Mucosa of rectum (tissue), 2 donors: ENCODE data around the gene MLPH.

Experiments used
- H3K27ac ChIP-seq, 2 donors: one replicate each; pipeline ENCODE4 v1.7.0; 2013; ENCODE audit warnings: inconsistent platforms in 2 of 2, low read depth in 2 of 2, low read length in 2 of 2
- H3K27me3 ChIP-seq, 2 donors: one replicate each; pipeline ENCODE4 v1.7.0; 2013; ENCODE audit warnings: low read length in 2 of 2; ENCODE audit not compliant: control insufficient read depth in 2 of 2, insufficient read depth in 2 of 2
- H3K36me3 ChIP-seq, 2 donors: one replicate each; pipeline ENCODE4 v1.7.0; 2013; ENCODE audit warnings: low read length in 2 of 2; ENCODE audit not compliant: control insufficient read depth in 2 of 2, insufficient read depth in 2 of 2
- H3K4me1 ChIP-seq, 2 donors: one replicate each; pipeline ENCODE4 v1.7.0; 2013; ENCODE audit warnings: low read length in 2 of 2, mild to moderate bottlenecking in 1 of 2; ENCODE audit not compliant: control insufficient read depth in 2 of 2, insufficient read depth in 2 of 2
- H3K4me3 ChIP-seq, 2 donors: one replicate each; pipeline ENCODE4 v1.7.0; 2013; ENCODE audit warnings: low read length in 2 of 2
- H3K9ac ChIP-seq, 2 donors: one replicate each; pipeline ENCODE4 v1.7.0; 2013; ENCODE audit warnings: low read length in 2 of 2, low read depth in 1 of 2, mild to moderate bottlenecking in 1 of 2
- H3K9me3 ChIP-seq, 2 donors: one replicate each; pipeline ENCODE4 v1.7.0; 2013; ENCODE audit warnings: low read length in 2 of 2; ENCODE audit not compliant: control insufficient read depth in 2 of 2
- donor health status: healthy.
- donor health status: Normal muscosa, but diverticular disease.

Gene MLPH

GRCh38 chr2:237509151-237509550, 22.1 kb downstream of the MLPH start:
- H3K9me3 ChIP-seq = no peaks in the 10 kb centered on the region
- peak overlapping the region; percentile 76 to 87 for H3K27ac ChIP-seq
- H3K4me1 ChIP-seq = peaks cover 17 to 38% of the 10 kb centered on the region in 2 donors

GRCh38 chr2:237509905-237510304, 22.9 kb downstream of the MLPH start:
- Histone ChIP-seq H3K4me3 (no peak overlapping the region), H3K27me3 (no peaks in the 10 kb centered on the region), H3K9me3 (no peaks in the 10 kb centered on the region), H3K36me3 (peaks cover 2 to 17% of the 10 kb centered on the region in 2 donors), H3K4me1 (peaks cover 17 to 38% of the 10 kb centered on the region in 2 donors), H3K9ac (peak overlapping the region in 1 of 2 donors; percentile 49), H3K27ac (peak overlapping the region; percentile 76 to 87)

More at GRCh38 chr2:237509151-237509550, 22.1 kb downstream of the MLPH start:
- Histone ChIP-seq H3K27me3 (no peaks in the 10 kb centered on the region), H3K4me3 (no peak overlapping the region), H3K9ac (no peak overlapping the region), H3K36me3 (peaks cover 2 to 13% of the 10 kb centered on the region in 2 donors)

- Histone ChIP-seq H3K9ac (peak overlapping the region in 1 of 2 donors; percentile 49), H3K36me3 (peaks cover 2 to 23% of the 10 kb centered on the region in 2 donors), H3K9me3 (no peaks in the 10 kb centered on the region), H3K27me3 (no peaks in the 10 kb centered on the region), H3K4me1 (peaks cover 17 to 32% of the 10 kb centered on the region in 2 donors), H3K4me3 (no peak overlapping the region), H3K27ac (peak overlapping the region; percentile 76 to 87)
Observed at GRCh38 chr2:237510502-237511217, 23.6 kb downstream of the MLPH start.

- Histone ChIP-seq H3K4me1 (peaks cover 17 to 30% of the 10 kb centered on the region in 2 donors), H3K36me3 (peaks cover 2 to 24% of the 10 kb centered on the region in 2 donors), H3K9me3 (no peaks in the 10 kb centered on the region), H3K27ac (no peak overlapping the region), H3K4me3 (no peak overlapping the region), H3K27me3 (no peaks in the 10 kb centered on the region), H3K9ac (no peak overlapping the region)
Observed at GRCh38 chr2:237511433-237511832, 24.4 kb downstream of the MLPH start.

GRCh38 chr2:237511885-237512405, 24.9 kb downstream of the MLPH start:
- no peak overlapping the region for H3K27ac ChIP-seq
- H3K9ac ChIP-seq = no peak overlapping the region
- no peaks in the 10 kb centered on the region for H3K9me3 ChIP-seq
- peaks cover 17 to 26% of the 10 kb centered on the region in 2 donors for H3K4me1 ChIP-seq
- H3K36me3 ChIP-seq = peaks cover 2 to 24% of the 10 kb centered on the region in 2 donors
- no peak overlapping the region for H3K4me3 ChIP-seq
- H3K27me3 ChIP-seq = no peaks in the 10 kb centered on the region

- H3K9ac ChIP-seq = no peak overlapping the region
- H3K9me3 ChIP-seq = no peaks in the 10 kb centered on the region
- H3K4me3 ChIP-seq = no peak overlapping the region
- H3K36me3 ChIP-seq = peaks cover 2 to 24% of the 10 kb centered on the region in 2 donors
- no peaks in the 10 kb centered on the region for H3K27me3 ChIP-seq
- no peak overlapping the region for H3K27ac ChIP-seq
- peaks cover 11 to 19% of the 10 kb centered on the region in 2 donors for H3K4me1 ChIP-seq
Observed at GRCh38 chr2:237512774-237513466, 25.9 kb downstream of the MLPH start.

- peaks cover 11 to 19% of the 10 kb centered on the region in 2 donors for H3K4me1 ChIP-seq
- no peaks in the 10 kb centered on the region for H3K9me3 ChIP-seq
- H3K4me3 ChIP-seq = no peak overlapping the region
- peaks cover 4 to 27% of the 10 kb centered on the region in 2 donors for H3K36me3 ChIP-seq
- H3K27ac ChIP-seq = no peak overlapping the region
- no peak overlapping the region for H3K9ac ChIP-seq
- no peaks in the 10 kb centered on the region for H3K27me3 ChIP-seq
Observed at GRCh38 chr2:237513693-237514092, 26.6 kb downstream of the MLPH start.

GRCh38 chr2:237514474-237515130, 27.6 kb downstream of the MLPH start:
- Histone ChIP-seq H3K9ac (no peak overlapping the region), H3K9me3 (no peaks in the 10 kb centered on the region), H3K36me3 (peaks cover 4 to 28% of the 10 kb centered on the region in 2 donors), H3K27ac (no peak overlapping the region), H3K4me3 (no peak overlapping the region), H3K27me3 (no peaks in the 10 kb centered on the region), H3K4me1 (peaks cover 7 to 12% of the 10 kb centered on the region in 2 donors)

- peaks cover 4 to 33% of the 10 kb centered on the region in 2 donors for H3K36me3 ChIP-seq
- H3K27ac ChIP-seq = no peak overlapping the region
- no peaks in the 10 kb centered on the region for H3K9me3 ChIP-seq
Observed at GRCh38 chr2:237515166-237515565, 28.1 kb downstream of the MLPH start.

More at GRCh38 chr2:237515166-237515565, 28.1 kb downstream of the MLPH start:
- Histone ChIP-seq H3K9ac (no peak overlapping the region), H3K4me1 (peaks cover 5 to 6% of the 10 kb centered on the region in 2 donors), H3K27me3 (no peaks in the 10 kb centered on the region), H3K4me3 (no peak overlapping the region)
